GM18526 (cell line): Measurements from ENCODE around the gene DUSP12.

Source experiments
- POLR2A ChIP-seq: IDR thresholded peaks from 3 replicates; pipeline ENCODE4 v1.6.1; 2011; ENCODE audit not compliant: insufficient read length; ENCODE audit errors: extremely low read depth

DUSP12 gene

DNA sequence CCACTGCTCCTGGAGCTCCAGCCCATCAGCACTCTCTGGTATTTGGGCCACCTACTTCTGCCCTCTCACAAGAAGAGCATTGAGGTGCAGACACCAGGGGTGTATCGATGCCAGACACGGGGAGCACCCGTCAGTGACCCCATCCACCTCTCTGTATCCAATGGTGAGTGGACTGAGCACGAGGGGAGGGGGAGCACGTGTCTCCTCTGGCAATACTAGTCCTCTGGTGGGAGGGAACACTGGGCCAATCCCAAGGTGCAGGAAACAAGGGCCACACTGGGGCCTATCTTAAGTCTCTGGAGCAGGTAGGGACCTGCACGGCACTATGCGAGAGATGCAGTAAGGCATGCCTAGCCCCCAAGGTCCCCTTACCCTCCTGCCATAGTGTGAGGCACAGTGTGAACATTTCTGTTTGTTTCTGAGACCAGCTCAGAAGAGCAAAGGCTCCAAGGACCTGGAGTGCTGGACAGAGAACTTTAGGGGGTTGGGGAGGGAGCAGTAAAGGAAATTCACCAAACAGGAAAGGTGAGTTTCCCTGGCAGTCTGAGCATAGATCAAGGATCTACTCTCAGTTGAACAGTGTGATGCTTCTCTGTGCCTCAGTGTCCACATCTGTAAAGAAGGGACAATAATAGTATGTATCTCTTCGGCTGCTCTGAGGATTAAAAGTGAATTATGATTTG lies 26.0 kb upstream of the DUSP12 start:
- no peak for TF ChIP-seq POLR2A

GRCh38 chr1:161725908-161726472 lies 23.6 kb upstream of the DUSP12 start:
- TF ChIP-seq POLR2A = peak; percentile 36

GRCh38 chr1:161726473-161727255 lies 22.9 kb upstream of the DUSP12 start:
- TF ChIP-seq POLR2A = peak; percentile 98

GRCh38 chr1:161727256-161727924 lies 22.2 kb upstream of the DUSP12 start:
- no peak for TF ChIP-seq POLR2A

DNA sequence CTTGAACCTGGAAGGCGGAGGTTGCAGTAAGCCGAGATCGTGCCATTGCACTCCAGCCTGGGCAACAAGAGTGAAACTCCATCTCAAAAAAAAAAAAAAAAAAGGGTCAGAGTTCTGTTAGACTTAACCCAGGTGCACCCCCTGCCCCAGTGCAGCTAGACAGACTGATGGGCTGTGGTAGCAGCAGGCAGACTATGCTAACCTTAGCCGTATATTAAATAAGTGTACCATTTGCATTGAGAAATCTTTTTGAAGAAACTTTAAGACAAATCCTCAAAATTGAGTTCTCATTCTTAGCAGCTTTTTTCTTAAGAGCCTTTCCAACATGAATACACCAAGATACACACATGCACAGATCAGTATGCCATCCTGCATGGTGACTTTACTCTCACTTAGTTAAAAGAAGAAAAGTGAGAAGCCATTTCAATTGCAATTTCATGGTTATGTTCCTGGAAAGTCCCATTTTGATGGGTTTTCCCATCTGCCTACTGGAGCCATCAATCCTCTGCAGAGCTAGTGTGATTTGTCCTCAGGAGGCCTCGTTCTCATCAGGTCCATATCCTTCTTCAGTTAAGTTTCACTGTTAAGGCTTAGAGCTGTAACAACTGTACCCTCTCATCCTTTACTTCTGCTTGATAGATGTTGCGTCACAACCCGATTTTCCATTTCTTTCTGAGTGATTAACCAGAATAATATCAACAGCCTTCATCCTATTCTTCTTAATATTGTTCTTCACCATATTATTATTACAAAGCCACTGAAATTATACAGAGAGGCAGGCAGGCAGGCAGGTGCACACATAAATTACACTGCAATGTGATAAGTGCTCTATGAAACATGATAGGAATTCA lies 21.0 kb upstream of the DUSP12 start:
- TF ChIP-seq POLR2A = no peak

DNA sequence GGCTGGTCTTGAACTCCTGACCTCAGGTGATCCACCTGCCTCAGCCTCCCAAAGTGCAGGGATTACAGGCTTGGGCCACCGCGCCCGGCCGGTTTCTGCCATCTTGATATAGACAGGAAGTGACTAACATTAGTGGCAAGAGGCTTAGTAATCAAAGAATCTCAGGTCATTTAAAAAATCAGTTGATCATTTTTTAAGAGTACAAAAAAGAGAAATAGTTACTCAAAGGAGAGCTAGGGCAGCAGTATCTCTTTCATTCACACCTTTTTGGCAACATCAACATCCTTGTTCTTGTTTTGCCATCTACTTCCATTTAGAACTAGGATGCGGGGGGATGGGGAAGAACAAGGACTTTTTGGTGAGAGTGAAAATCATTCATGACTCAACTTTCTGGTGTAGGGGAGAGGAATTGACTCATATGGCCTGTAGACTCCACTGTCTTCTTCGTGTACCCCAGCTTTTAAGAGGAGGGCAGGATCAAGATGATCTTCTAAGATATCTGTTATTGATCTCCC lies 19.5 kb upstream of the DUSP12 start:
- TF ChIP-seq POLR2A = no peak

DNA sequence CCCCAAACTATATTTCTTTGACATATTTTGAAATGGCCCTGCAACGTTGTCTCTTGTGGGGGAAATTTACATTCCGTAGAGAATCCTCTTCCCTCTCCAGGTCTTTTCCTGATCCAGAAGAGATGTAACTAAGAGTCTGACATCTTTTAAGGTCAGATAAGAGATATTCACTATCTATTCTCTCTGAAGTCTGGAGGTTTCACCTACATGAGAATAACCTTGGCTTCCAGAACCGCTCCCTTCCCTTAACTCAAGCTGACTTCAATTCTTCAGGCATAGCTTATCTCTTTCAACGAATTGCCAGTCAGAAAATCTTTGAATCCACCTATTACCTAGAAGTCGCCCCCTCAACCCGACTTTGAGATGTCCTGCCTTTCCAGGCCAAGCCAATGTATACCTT lies 18.3 kb upstream of the DUSP12 start:
- no peak for TF ChIP-seq POLR2A

DNA sequence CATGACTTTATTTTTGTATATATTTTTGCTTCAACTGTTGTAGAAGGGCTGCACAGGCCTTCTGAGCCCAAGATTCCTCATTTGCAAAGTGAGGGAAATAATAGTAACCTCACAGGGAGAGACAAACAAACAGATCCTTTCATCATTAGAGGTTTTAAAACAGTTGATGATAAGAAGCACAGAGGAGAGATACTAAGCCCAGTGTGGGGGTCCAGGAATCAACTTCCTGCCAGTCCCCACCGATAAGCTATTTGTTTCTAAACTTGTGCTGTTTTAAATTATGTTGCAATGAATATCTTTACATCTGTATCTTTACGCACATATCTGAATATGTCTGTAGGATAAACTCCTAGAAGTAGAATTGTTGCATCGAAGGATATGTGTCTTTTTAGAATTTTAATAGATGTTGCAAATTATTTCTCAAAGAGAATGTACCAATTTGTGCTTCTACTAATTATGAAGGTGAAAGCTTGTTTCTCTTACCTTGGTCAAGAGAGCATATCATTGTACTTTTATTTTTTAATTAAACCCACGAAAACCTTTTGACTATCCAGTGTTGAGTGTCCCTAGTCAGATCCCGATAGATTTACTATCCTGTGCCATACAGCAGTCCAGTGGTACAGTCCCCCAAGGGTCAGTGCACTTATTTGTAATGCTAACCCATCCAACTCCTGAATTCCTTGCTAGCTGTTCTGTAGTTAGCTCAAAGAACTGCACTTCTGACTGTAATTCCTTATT lies 17.4 kb upstream of the DUSP12 start:
- no peak for TF ChIP-seq POLR2A

GRCh38 chr1:161733526-161733925 lies 16.1 kb upstream of the DUSP12 start:
- no peak for TF ChIP-seq POLR2A

GRCh38 chr1:161735837-161736236 lies 13.7 kb upstream of the DUSP12 start:
- TF ChIP-seq POLR2A = no peak

- TF ChIP-seq POLR2A = no peak
Measured at GRCh38 chr1:161736335-161736969, 13.1 kb upstream of the DUSP12 start.

DNA sequence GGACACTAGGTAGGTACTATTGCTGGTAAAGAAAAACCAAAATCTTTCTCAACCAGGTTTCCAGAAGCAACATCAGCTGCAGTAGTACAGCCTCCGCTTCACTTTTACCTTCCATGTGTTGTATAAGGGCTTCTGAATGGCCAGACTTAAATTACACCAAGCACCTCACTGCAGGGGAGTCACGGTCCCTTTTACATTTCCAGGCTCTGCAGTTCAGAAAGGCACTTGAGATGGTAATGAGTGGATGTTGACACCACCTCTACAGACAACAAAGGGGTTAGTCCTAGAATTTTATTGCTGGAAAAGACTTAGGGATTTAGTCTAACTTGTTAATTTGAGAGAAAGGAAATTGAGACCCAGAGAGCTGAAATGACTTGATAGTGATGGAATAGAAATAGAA lies 12.0 kb upstream of the DUSP12 start:
- no peak for TF ChIP-seq POLR2A

- peak; percentile 28 for TF ChIP-seq POLR2A
Measured at GRCh38 chr1:161738627-161739287, 10.8 kb upstream of the DUSP12 start.
